GM21423 (cell line): Measurements from ENCODE around the gene GLDN.

Experiments
- ATAC-seq: cut with Tn5 transposase; IDR thresholded peaks from one replicate; pipeline ENCODE4 v1.9.1; 2021; ENCODE audit warnings: mild to moderate bottlenecking, moderate library complexity; ENCODE audit not compliant: unreplicated experiment

GLDN gene

GRCh38 chr15:51322621-51323296, 18.7 kb upstream of the GLDN start:
- no peak for ATAC-seq

- ATAC-seq = no peak
Observed at GRCh38 chr15:51323749-51324148, 17.7 kb upstream of the GLDN start.

- ATAC-seq = no peak
Observed at GRCh38 chr15:51325167-51325566, 16.3 kb upstream of the GLDN start.

DNA sequence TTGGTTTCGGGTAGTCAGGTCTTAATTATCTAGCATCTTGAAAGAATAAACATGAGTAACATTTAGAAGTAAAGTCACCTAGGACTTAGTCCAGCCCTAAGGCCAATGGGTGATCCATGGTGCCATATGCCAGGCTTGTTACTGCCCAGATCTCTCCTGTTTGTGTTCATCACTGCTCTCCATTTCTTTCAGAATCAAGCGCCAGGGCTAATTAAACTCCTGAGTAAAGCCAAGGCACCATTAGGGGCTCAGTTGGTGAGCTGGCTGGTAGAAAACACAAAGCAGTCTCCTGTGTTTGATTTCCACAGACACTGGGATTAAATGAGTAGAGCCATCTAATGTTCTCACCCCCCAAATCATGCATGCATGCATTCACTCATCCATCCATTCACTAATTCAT, 14.4 kb upstream of the GLDN start:
- ATAC-seq = no peak

- no peak for ATAC-seq
Observed at GRCh38 chr15:51328926-51329325, 12.5 kb upstream of the GLDN start.

- ATAC-seq = no peak
Observed at GRCh38 chr15:51331141-51331540, 10.3 kb upstream of the GLDN start.

- ATAC-seq = no peak
Observed at GRCh38 chr15:51332206-51333147, 9.0 kb upstream of the GLDN start.

- ATAC-seq = no peak
Observed at GRCh38 chr15:51333571-51333970, 7.9 kb upstream of the GLDN start.

DNA sequence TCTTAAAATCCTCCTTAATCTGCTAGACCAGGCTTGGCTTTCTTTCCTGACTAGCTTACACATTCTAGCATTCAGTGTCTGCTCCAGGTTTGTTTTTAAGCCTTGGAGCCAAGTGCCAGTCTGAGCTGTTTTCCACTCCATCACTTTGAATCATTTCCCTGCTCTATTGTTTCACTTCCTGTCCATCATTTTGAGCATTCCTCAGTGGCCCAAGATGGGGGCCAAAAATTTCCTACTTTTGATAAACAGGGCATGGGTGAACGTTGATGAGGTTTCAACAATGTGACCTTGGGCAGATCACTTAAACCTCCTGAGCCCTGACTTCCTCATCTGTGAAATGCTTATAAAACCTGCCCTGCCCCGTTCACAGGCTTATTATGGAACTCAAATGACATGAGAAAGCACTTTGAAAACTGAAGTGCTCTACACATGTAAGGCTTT, 7.4 kb upstream of the GLDN start:
- ATAC-seq = no peak

- no peak for ATAC-seq
Observed at GRCh38 chr15:51335087-51335486, 6.4 kb upstream of the GLDN start.

DNA sequence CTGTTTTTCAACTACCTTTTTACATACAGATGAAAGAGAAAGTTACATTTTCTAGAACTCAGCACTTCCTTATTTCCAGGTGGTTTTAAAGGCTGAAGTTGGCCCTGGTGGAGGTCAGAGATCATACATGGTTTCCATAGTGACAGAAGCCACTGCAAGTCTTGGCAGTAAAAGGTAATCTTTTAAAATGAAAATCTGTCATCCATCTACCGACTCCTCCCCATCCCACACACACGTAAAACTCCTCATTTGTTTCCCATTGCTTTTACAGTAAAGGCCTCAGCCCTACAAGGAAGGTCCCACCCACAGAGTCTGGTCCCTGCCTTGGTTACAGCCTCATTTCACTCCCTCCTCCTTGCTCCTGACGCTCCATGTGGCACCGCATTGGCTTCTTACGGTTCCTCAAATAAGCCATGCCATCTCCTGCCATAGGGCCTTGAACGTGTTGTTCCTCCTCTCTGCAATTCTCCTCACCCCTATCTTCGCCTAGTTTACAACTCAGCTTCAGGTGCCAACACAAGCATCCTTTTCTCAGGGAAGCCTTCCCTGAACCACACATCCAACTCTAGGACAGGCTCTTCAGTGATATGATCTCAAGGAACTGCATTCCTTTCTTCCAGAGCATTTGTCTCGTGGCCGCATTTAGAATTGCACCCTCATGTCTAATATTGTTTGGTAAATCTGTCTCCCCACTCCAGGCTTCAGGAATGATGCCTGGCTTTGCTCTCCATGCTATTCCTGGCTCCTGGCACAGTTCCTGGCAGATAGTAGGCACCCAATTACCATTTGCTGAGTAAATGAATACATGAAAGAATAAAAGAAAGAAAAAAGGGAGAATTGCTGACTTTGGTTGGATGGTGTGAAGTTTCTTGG, 5.7 kb upstream of the GLDN start:
- ATAC-seq = peak; percentile 79

DNA sequence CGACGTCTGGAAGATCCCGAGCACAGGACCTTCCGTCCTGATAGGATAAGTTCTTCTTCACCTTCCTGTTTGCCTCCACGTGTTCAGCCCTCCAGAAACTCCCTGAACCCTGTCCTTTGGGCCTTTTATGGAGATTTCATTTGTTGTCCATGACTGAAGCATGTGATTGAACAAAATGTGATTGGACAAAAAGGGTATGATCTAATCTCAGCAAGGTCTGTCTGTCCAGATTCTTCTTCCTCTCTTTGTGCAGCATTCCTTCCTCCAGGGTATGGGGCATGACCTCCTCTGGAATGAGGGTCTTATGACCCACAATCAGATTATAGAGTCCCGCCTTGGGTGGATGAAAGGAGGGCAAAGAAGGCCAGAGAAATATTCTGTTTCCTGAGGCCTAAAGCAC, 3.0 kb upstream of the GLDN start, which contains the start of gene CYP19A1:
CYP19A1 (minus strand) TSS at position 101 of the 400 bp plus-strand sequence. CDS start 95,684 bp downstream, outside the sequence.
- ATAC-seq = no peak

DNA sequence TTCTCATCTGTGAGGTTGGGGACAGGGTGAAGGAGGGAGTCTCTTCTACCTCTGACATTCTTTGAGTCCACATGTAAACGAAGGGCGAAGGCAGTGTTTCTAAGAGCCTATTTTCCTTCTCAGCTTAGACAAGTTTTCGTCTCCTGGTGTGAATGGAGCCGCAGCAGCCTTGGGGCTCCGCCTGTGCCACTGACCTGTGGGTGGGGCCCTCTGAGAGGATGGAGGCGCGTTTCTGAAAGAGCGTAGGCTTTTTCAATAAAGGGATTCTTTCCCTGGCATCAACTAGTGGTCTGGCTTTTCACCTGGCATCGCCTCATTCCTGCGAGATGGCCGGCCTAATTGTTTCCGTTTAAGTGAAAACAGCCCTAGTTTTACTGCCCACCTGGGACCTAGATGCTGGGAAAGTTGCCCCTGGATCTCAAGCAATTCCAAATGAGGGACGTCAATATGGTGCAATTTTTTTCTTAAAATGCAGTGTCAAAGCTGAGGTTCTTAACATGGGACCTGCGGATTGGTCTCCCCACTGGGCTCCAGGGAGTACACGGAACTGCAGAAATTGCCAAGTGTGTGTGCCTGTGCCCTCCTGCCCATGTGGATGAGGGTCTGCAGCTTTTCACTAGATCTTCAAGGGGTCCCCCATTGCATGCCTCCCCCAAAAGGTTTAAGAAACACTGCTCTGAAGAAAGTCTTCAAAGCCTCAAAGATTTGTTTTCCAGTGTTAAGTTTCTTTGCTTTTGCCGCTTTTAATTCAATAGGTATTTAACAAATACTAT, 958 bp downstream of the GLDN start:
- ATAC-seq = no peak

- no peak for ATAC-seq
Observed at GRCh38 chr15:51343466-51343865, 2.0 kb downstream of the GLDN start.

DNA sequence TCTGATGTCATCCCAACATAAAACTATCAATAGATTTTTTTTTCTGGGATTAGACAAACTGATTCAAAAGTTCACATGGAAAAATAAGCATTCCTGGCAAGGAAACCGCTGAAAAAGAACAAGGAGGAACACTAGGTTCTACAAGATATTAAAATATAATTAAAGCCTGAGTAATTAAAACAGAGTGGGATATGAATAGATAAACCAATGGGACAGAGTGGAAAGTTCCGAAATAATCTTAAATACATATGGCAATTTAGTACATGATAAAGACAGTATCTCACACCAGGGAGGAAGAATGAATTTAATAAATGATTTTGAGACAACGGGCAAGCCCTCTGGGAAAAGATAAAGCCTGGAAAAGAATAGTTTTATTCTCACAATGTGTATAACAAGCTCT, 4.7 kb downstream of the GLDN start:
- no peak for ATAC-seq

GRCh38 chr15:51348688-51349087, 7.2 kb downstream of the GLDN start:
- peak; percentile 90 for ATAC-seq

- no peak for ATAC-seq
Observed at GRCh38 chr15:51349156-51349844, 7.8 kb downstream of the GLDN start.

DNA sequence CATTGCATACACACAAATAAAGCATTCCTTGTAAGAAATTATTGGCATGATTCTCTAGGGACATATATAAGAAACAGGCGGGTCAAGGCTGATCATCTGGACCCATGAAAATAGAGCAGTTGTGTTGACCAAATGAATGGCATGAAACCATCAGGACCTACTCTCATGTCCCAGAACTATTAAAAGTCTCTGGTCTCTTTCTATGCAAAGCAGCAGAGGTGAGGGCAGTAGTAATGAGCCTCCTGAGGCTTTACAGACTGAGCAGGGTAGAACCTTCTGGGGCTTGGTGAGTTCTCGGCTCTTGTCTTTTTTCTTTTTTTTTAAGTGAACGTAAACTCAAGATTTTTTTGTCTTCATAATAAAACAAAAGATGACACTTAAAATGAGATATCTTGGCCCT, 9.3 kb downstream of the GLDN start:
- no peak for ATAC-seq

DNA sequence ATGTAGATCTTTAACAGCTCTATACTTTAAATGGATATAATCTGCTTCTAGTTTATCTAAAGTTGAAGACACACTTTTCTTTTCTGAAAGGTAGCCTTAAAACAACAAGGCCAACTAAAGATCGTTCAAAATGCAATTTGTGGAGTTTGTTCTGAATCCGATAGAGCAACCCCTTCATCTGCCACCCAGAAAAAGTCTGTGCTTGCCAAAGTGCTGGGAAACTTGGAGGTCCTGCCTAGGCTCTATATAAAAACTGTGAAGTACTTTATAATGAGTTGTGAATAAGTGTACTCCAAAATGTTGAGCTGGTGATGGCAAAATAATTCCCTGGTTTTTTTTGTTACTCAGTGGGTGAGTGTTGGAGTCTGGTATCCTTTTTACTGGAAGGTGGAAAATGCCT, 12.5 kb downstream of the GLDN start:
- no peak for ATAC-seq

DNA sequence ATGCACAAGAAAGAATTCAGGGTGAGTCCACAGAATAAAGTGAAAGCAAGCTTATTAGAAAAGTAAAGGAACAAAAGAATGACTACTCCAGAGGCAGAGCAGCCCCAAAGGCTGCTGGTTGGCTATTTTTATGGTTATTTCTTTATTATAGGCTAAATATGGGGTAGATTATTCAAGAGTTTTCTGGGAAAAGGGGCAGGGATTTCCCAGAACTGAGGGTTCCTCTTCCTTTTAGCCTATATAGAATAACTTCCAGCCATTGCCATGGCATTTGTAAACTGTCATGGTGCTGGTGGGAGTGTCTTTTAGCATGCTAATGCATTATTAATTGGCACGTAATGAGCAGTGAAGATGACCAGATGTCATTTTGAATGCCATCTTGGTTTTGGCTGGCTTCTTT, 13.6 kb downstream of the GLDN start:
- ATAC-seq = no peak
